NCI-H510A (cell line): ENCODE results near the gene OR51L1.

Source experiments
- DNase-seq: peaks from one replicate; lab custom pipeline; 2025; lab: John Stamatoyannopoulos, UW

OR51L1 gene

GRCh38 chr11:5046754-5047330, 52.2 kb downstream of the OR51L1 start:
- DNase-seq = no peak
